GM19452 (cell line): ENCODE measurements around the gene SCNN1A.

Experiments
- ATAC-seq: cut with Tn5 transposase; IDR thresholded peaks from one replicate; pipeline ENCODE4 v1.9.1; 2021; ENCODE audit not compliant: unreplicated experiment

SCNN1A gene

DNA sequence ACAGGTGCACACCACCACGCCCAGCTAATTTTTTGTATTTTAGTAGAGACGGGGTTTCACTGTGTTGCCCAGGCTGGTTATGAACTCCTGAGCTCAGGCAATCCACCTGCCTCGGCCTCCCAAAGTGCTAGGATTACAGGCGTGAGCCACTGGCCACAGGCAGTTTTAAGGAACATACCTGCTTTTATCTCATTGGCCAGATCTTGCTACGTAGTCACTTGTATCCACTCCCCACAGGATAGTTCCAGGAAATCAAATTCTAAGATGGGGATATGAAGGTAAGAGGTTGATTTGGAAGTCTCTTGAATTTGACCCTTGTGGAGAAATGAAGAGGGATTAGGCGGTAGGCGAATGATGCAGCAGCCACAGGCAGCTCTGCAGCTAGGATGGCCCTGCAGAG, 73.6 kb downstream of the SCNN1A start:
- ATAC-seq: no peak

- no peak for ATAC-seq
These were observed 78.2 kb downstream of the SCNN1A start for GRCh38 chr12:6297170-6297569.
